Mesendoderm (in vitro differentiated cells): ENCODE data around the gene CAMTA1.
A peak's percentile ranks its signal among the peaks of the same experiment; 100 is the strongest.

Experiments
- DNase-seq: peaks from one replicate; pipeline ENCODE4 v3.0.0; 2013
- H2AK5ac ChIP-seq: 2 replicates; pipeline ENCODE4 v1.6.1; 2013; ENCODE audit warnings: low read length, inconsistent platforms
- H2BK120ac ChIP-seq: 2 replicates; pipeline ENCODE4 v1.6.1; 2013; ENCODE audit warnings: low read depth, mild to moderate bottlenecking, low read length, moderate library complexity, mixed read lengths
- H2BK15ac ChIP-seq: replicated peaks from 2 replicates; pipeline ENCODE4 v1.6.1; 2013; ENCODE audit warnings: low read depth, mild to moderate bottlenecking, moderate library complexity
- H2BK5ac ChIP-seq: 2 replicates; pipeline ENCODE4 v1.6.1; 2013; ENCODE audit warnings: low read length, inconsistent platforms
- H3K18ac ChIP-seq: 2 replicates; pipeline ENCODE4 v1.6.1; 2013; ENCODE audit warnings: mild to moderate bottlenecking, low read length, mixed read lengths
- H3K23ac ChIP-seq: one replicate; pipeline ENCODE4 v1.6.1; 2013; ENCODE audit warnings: low read length
- H3K27ac ChIP-seq: 2 replicates; pipeline ENCODE4 v1.5.1; 2013; ENCODE audit warnings: low read depth, mild to moderate bottlenecking, inconsistent platforms, low read length, moderate library complexity
- H3K27me3 ChIP-seq: 2 replicates; pipeline ENCODE4 v1.6.1; 2013; ENCODE audit warnings: low read length, control low read depth, mild to moderate bottlenecking, inconsistent platforms; ENCODE audit not compliant: insufficient read depth, poor library complexity
- H3K36me3 ChIP-seq: 2 replicates; pipeline ENCODE4 v1.6.1; 2013; ENCODE audit warnings: low read length, inconsistent platforms; ENCODE audit not compliant: control insufficient read depth, insufficient read depth
- H3K4ac ChIP-seq: one replicate; pipeline ENCODE4 v1.6.1; 2013; ENCODE audit warnings: low read depth, mild to moderate bottlenecking, low read length, moderate library complexity
- H3K4me1 ChIP-seq: 2 replicates; pipeline ENCODE4 v1.6.1; 2013; ENCODE audit warnings: low read depth, low read length, inconsistent platforms; ENCODE audit not compliant: control insufficient read depth
- H3K4me2 ChIP-seq: 2 replicates; pipeline ENCODE4 v1.6.1; 2013; ENCODE audit warnings: low read length
- H3K4me3 ChIP-seq: 2 replicates; pipeline ENCODE4 v1.5.1; 2013; ENCODE audit warnings: mild to moderate bottlenecking, low read length
- H3K56ac ChIP-seq: one replicate; pipeline ENCODE4 v1.6.1; 2013; ENCODE audit warnings: low read length
- H3K79me1 ChIP-seq: 2 replicates; pipeline ENCODE4 v1.6.1; 2013; ENCODE audit warnings: low read length, inconsistent platforms
- H3K79me2 ChIP-seq: 2 replicates; pipeline ENCODE4 v1.6.1; 2013; ENCODE audit warnings: mild to moderate bottlenecking, low read length; ENCODE audit not compliant: control insufficient read depth, insufficient read depth
- H3K9ac ChIP-seq: 2 replicates; pipeline ENCODE4 v1.6.1; 2013; ENCODE audit warnings: low read length, inconsistent platforms
- H4K5ac ChIP-seq: one replicate; pipeline ENCODE4 v1.6.1; 2013; ENCODE audit warnings: low read length
- H4K8ac ChIP-seq: one replicate; pipeline ENCODE4 v1.6.1; 2013; ENCODE audit warnings: low read depth, mild to moderate bottlenecking, control low read depth, low read length, moderate library complexity
- WGBS: extraction: QIAGEN DNeasy Blood & Tissue Kit; methylation state at CpG from one replicate; pipeline ENCODE4 v1.1.7; 2013; ENCODE audit warnings: low lambda C conversion rate, missing lambda C conversion rate; ENCODE audit not compliant: insufficient coverage; ENCODE audit errors: extremely low coverage; 5-methylcytosine and 5-hydroxymethylcytosine counted together

The CAMTA1 gene

GRCh38 chr1:7624791-7625355, 839.6 kb downstream of the CAMTA1 start:
- no peak overlapping the region for H2BK5ac ChIP-seq
- no peak overlapping the region for H3K9ac ChIP-seq
- no CpG with 5 or more reads among the region's 7 CpGs for WGBS
- no peak overlapping the region for H2BK15ac ChIP-seq
- H3K79me2 ChIP-seq, result no peaks in the 10 kb centered on the region
- no peak overlapping the region for H3K4me3 ChIP-seq
- no peaks in the 10 kb centered on the region for H3K27me3 ChIP-seq
- DNase-seq, result no peak
- no peaks in the 10 kb centered on the region for H3K36me3 ChIP-seq
- no peak overlapping the region for H2BK120ac ChIP-seq
- no peak overlapping the region for H3K4me2 ChIP-seq
- H2AK5ac ChIP-seq, result no peak overlapping the region
- H3K23ac ChIP-seq, result no peak overlapping the region
- no peak overlapping the region for H4K5ac ChIP-seq
- no peak overlapping the region for H3K18ac ChIP-seq
- no peak overlapping the region for H3K56ac ChIP-seq
- H3K27ac ChIP-seq, result no peak overlapping the region
- H3K4me1 ChIP-seq, result peaks cover 6% of the 10 kb centered on the region
- H3K79me1 ChIP-seq, result no peaks in the 10 kb centered on the region
- no peak overlapping the region for H3K4ac ChIP-seq
- H4K8ac ChIP-seq, result no peak overlapping the region

- Histone ChIP-seq H3K27ac (no peak overlapping the region), H3K4me2 (no peak overlapping the region), H3K4me3 (no peak overlapping the region), H3K9ac (no peak overlapping the region), H3K4me1 (peaks cover 6% of the 10 kb centered on the region), H3K79me2 (no peaks in the 10 kb centered on the region), H3K4ac (no peak overlapping the region), H3K18ac (no peak overlapping the region), H4K8ac (no peak overlapping the region), H2AK5ac (no peak overlapping the region), H2BK15ac (no peak overlapping the region), H3K27me3 (no peaks in the 10 kb centered on the region), H3K36me3 (no peaks in the 10 kb centered on the region), H2BK120ac (no peak overlapping the region), H3K56ac (no peak overlapping the region), H3K79me1 (no peaks in the 10 kb centered on the region), H2BK5ac (no peak overlapping the region), H3K23ac (no peak overlapping the region), H4K5ac (no peak overlapping the region)
- no CpG with 5 or more reads among the region's 12 CpGs for WGBS
- no peak for DNase-seq
These were observed 840.1 kb downstream of the CAMTA1 start for GRCh38 chr1:7625401-7625800.

GRCh38 chr1:7628273-7628672, 843.0 kb downstream of the CAMTA1 start:
- Histone ChIP-seq H3K4ac (no peak overlapping the region), H3K79me2 (no peaks in the 10 kb centered on the region), H3K4me1 (no peaks in the 10 kb centered on the region), H4K8ac (no peak overlapping the region), H3K27ac (no peak overlapping the region), H3K56ac (no peak overlapping the region), H3K23ac (no peak overlapping the region), H4K5ac (no peak overlapping the region), H2BK120ac (no peak overlapping the region), H3K4me3 (no peak overlapping the region), H3K18ac (no peak overlapping the region), H2AK5ac (no peak overlapping the region), H2BK5ac (no peak overlapping the region), H3K79me1 (no peaks in the 10 kb centered on the region), H3K36me3 (no peaks in the 10 kb centered on the region), H3K4me2 (no peak overlapping the region), H3K27me3 (no peaks in the 10 kb centered on the region), H2BK15ac (no peak overlapping the region), H3K9ac (no peak overlapping the region)
- WGBS, result no CpG with 5 or more reads among the region's 4 CpGs
- DNase-seq, result no peak

- no peaks in the 10 kb centered on the region for H3K27me3 ChIP-seq
- no peaks in the 10 kb centered on the region for H3K36me3 ChIP-seq
- H3K56ac ChIP-seq, result no peak overlapping the region
- H3K79me1 ChIP-seq, result no peaks in the 10 kb centered on the region
- H2BK5ac ChIP-seq, result no peak overlapping the region
- H2BK120ac ChIP-seq, result no peak overlapping the region
- H4K8ac ChIP-seq, result no peak overlapping the region
- H3K23ac ChIP-seq, result no peak overlapping the region
- no peaks in the 10 kb centered on the region for H3K79me2 ChIP-seq
- no peak overlapping the region for H3K27ac ChIP-seq
- H3K18ac ChIP-seq, result no peak overlapping the region
- H2BK15ac ChIP-seq, result no peak overlapping the region
- no peaks in the 10 kb centered on the region for H3K4me1 ChIP-seq
- no peak overlapping the region for H3K9ac ChIP-seq
- no peak overlapping the region for H3K4me3 ChIP-seq
- no peak overlapping the region for H3K4me2 ChIP-seq
- no peak for DNase-seq
- H3K4ac ChIP-seq, result no peak overlapping the region
- H2AK5ac ChIP-seq, result no peak overlapping the region
- whole genome bisulfite sequencing, result no CpG with 5 or more reads among the region's 8 CpGs
- H4K5ac ChIP-seq, result no peak overlapping the region
These were observed 843.8 kb downstream of the CAMTA1 start for GRCh38 chr1:7629011-7629410.

- Histone ChIP-seq H3K36me3 (no peaks in the 10 kb centered on the region), H2AK5ac (no peak overlapping the region), H3K27ac (no peak overlapping the region), H4K8ac (no peak overlapping the region), H3K56ac (no peak overlapping the region), H3K4me1 (no peaks in the 10 kb centered on the region), H3K4me3 (no peak overlapping the region), H3K18ac (no peak overlapping the region), H3K4ac (no peak overlapping the region), H3K79me2 (no peaks in the 10 kb centered on the region), H3K4me2 (no peak overlapping the region), H2BK120ac (no peak overlapping the region), H2BK15ac (no peak overlapping the region), H3K27me3 (no peaks in the 10 kb centered on the region), H3K9ac (no peak overlapping the region), H4K5ac (no peak overlapping the region), H3K23ac (no peak overlapping the region), H2BK5ac (no peak overlapping the region), H3K79me1 (no peaks in the 10 kb centered on the region)
- DNase-seq, result peak; percentile 41
- WGBS, result no CpG with 5 or more reads among the region's 22 CpGs
These were observed 844.4 kb downstream of the CAMTA1 start for GRCh38 chr1:7629465-7630195.

- Histone ChIP-seq H3K18ac (no peak overlapping the region), H3K4me3 (no peak overlapping the region), H3K27ac (no peak overlapping the region), H3K79me2 (no peaks in the 10 kb centered on the region), H2BK120ac (no peak overlapping the region), H3K23ac (peak overlapping the region; percentile 66), H3K79me1 (no peaks in the 10 kb centered on the region), H3K4me2 (no peak overlapping the region), H2BK15ac (no peak overlapping the region), H3K9ac (no peak overlapping the region), H3K36me3 (no peaks in the 10 kb centered on the region), H3K56ac (peak overlapping the region; percentile 57), H2AK5ac (no peak overlapping the region), H2BK5ac (no peak overlapping the region), H3K27me3 (no peaks in the 10 kb centered on the region), H3K4me1 (no peaks in the 10 kb centered on the region), H4K8ac (no peak overlapping the region), H3K4ac (no peak overlapping the region), H4K5ac (no peak overlapping the region)
- no CpG with 5 or more reads among the region's 8 CpGs for WGBS
- no peak for DNase-seq
These were observed 845.1 kb downstream of the CAMTA1 start for GRCh38 chr1:7630378-7630777.
